GM21723 (cell line): ENCODE data around the gene TUBAL3.
"Not testable (repeated sequence)": the region's sequence is repeated elsewhere in the genome, so short reads cannot be mapped to it uniquely, and the experiment has no call there.

Source experiments
- ATAC-seq: cut with Tn5 transposase; IDR thresholded peaks from one replicate; pipeline ENCODE4 v1.9.1; 2021; ENCODE audit warnings: mild to moderate bottlenecking, moderate library complexity; ENCODE audit not compliant: unreplicated experiment

The TUBAL3 gene

GRCh38 chr10:5424751-5425150 lies 20.1 kb upstream of the TUBAL3 start:
- ATAC-seq, result no peak

DNA sequence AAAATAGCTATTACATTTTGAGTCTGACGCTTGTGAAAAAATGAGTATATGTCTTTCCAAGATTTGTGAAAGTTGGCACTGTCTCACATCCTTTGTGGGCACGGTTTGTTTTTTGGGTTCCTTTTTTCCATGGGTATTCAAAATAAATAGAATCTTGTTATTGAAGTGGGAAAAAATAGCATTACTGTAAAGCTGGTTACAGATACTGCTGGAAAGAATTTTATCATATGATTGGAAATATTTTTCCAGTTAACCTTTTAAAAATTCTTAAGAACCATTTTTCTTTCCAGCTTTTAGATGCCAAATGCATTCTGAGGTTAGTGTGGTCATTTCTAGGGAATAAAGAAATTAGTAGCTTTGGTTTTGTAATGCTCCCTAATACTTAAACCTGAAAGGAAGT lies 19.1 kb upstream of the TUBAL3 start:
- ATAC-seq, result no peak

GRCh38 chr10:5419466-5420094 lies 15.0 kb upstream of the TUBAL3 start:
- ATAC-seq, result no peak

- no peak for ATAC-seq
Measured at GRCh38 chr10:5418584-5418983, 14.0 kb upstream of the TUBAL3 start.

- no peak for ATAC-seq
Measured at GRCh38 chr10:5416981-5417380, 12.4 kb upstream of the TUBAL3 start.

- no peak for ATAC-seq
Measured at GRCh38 chr10:5413012-5413938, 8.6 kb upstream of the TUBAL3 start.

DNA sequence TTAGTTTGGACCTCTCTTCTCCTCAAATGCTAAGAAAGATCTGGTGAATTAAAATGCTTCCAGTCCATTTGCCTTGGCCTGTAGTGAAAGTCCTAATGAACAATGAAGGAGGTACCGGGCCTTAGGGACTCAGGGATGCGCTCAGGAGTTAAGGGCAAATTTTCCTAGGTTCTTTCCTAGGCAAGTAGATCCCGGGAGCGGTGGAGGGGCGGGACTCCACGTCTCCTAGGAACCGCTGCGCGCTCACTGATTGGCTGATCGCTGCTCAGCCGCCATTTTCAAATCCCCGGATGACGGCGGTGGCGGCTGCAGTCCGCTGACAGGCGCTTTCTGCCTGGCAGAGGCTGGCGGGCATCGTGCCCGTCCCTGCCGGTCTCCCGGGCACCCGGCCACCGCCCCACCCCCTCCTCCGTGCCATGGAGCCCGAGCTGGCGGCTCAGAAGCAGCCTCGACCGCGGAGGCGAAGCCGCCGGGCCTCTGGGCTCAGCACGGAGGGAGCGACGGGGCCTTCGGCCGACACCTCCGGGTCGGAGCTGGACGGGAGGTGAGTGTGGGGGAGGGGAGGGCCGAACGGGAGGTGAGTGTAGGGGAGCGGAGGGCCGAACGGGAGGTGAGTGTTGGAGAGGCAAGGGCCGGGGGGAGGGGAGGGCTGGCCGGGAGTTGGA lies 7.8 kb upstream of the TUBAL3 start, which contains the start of gene NET1:
NET1 (plus strand) TSS at position 281 of the 665 bp plus-strand sequence; CDS start at position 417, 136 bp downstream.
- peak; percentile 99 for ATAC-seq

GRCh38 chr10:5411941-5412276 lies 7.3 kb upstream of the TUBAL3 start:
- ATAC-seq, result no peak

DNA sequence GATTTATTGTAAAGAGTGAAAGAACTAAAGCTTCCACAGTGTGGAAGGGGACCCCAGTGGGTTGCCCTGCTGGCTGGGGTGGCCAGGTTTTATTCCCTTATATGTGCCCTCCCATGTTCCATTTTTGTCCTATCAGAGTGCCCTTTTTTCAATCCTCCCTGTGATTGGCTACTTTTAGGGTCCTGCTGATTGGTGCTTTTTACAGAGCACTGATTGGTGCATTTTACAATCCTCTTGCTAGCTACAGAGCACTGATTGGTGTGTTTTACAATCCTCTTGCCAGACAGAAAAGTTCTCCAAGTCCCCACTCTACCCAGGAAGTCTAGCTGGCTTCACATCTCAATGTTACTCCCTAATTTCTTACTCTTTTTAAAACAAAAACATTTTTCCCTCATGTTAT lies 6.2 kb upstream of the TUBAL3 start:
- not testable (repeated sequence) for ATAC-seq

DNA sequence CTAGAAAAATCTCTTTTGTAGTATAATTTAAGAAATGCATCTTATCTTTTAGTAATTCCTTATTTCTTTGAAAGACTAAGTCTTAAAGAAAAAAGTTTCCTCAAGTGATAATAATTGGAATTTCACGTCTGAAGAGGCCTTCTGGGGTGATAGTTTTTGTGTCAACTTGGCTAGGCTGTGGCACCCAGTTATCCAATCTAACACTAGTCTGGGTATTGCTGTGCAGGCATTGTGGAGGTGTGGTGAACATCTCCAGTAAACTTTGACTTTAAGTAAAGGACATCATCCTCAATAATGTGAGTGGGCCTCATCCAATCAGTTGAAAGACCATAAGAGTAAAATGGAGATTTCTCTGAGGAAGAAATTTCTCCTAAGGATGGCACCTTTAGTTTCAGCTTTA lies 2.3 kb upstream of the TUBAL3 start:
- no peak for ATAC-seq

GRCh38 chr10:5402798-5403197 lies 1.8 kb downstream of the TUBAL3 start:
- ATAC-seq, result no peak

GRCh38 chr10:5400468-5401240 lies 4.0 kb downstream of the TUBAL3 start:
- ATAC-seq, result no peak

GRCh38 chr10:5399332-5399731 lies 5.3 kb downstream of the TUBAL3 start:
- ATAC-seq, result no peak

DNA sequence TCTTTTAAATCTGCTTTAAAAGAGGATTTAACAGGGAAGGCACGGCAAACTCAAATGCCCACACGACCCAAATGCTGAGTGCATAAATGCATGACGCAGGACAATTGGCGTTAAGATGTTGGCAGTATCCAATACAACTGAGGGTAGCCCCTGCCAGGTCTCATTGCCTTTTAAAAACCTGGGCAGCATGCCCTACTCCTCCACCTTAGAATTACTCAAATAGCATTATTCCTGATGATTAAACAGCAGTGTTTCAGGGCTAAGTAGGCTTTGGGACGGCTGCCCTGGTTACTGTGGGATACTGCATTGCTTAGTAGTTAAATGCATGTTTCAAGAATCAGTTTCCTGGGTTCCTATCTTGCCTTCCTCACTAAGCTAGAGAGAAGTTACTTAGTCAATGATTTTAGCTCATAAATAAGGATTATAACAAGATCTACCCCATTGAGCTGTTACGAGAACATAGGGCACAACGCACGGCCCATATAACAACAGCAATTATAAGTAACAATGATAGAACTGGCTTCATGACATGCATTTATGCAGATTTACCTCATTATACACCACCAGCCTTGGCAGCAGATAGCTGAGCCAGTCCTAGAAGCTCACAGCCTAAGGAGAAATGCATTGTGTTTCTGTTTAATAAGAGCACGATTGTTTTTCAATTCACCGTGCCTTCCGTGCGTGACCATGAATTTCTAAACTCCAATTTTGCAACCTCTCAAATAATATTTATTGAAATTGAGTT lies 7.9 kb downstream of the TUBAL3 start:
- ATAC-seq, result no peak

- ATAC-seq, result no peak
Measured at GRCh38 chr10:5395168-5395567, 9.5 kb downstream of the TUBAL3 start.

DNA sequence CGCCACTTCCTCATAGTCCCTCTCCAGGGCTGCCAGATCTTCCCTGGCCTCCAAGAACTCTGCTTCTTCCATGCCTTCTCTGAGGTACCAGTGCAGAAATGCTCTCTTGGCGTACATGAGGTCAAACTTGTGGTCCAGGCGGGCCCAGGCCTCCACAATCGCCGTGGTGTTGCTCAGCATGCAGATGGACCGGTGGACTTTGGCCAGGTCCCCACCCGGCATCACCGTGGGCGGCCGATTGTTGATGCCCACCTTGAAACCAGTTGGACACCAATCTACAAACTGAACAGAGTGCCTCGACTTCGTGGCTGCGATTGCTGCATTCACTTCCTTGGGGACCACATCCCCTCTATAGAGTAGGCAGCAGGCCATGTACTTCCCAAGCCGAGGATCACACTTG lies 11.1 kb downstream of the TUBAL3 start:
- no peak for ATAC-seq

GRCh38 chr10:5391790-5392189 lies 12.8 kb downstream of the TUBAL3 start:
- no peak for ATAC-seq

- no peak for ATAC-seq
Measured at GRCh38 chr10:5390607-5391205, 13.9 kb downstream of the TUBAL3 start.

DNA sequence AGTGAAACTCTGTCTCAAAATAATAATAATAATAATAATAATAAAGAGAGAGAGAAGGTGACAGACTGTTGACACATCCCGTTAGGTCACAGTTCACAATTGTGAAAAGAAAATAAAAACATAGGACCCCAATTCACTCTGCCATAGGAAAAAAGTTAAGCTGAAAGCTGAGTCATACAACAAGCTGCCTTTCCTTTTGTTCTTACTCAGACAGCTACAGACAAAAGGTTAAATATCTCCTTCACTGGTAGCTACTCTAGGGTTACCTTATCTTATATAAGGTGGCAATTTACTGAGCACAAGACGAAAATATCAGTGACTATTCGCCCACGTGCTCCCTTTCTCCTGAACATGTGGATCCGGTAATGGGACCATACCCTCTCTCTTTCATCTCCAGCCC lies 17.5 kb downstream of the TUBAL3 start:
- no peak for ATAC-seq

GRCh38 chr10:5385224-5385623 lies 19.4 kb downstream of the TUBAL3 start:
- no peak for ATAC-seq
